A673 (cell line): Measurements from ENCODE around the gene CASKIN2. TPM values are rescaled to one million over a fixed set of nuclear protein-coding genes. Genes with fewer than 3 reads are reported as not detected.
"Not testable (repeated sequence)": the region's sequence is repeated elsewhere in the genome, so short reads cannot be mapped to it uniquely, and the experiment has no call there.

Experiments used
- BruUV-seq: library from RNA; stranded (reverse); fragments of 400-500 nt; replicated peaks from 2 replicates; lab custom pipeline; 2021; lab: Mats Ljungman, UMichigan
- CTCF ChIA-PET: fragments of 300-600 bp; sonication (Branson Sonifier 250); formaldehyde crosslinking; loops from one replicate; lab custom pipeline; 2022; ENCODE audit warnings: antibody characterized with exemption; lab: Charles Lee
- POLR2A ChIA-PET: fragments of 300-600 bp; sonication (Branson Sonifier 250); formaldehyde crosslinking; loops from one replicate; lab custom pipeline; 2022; ENCODE audit warnings: antibody characterized with exemption; ENCODE audit not compliant: low non-redundant PET; lab: Charles Lee
- DNase-seq: peaks from one replicate; pipeline ENCODE4 v3.0.0-alpha.2; 2015; ENCODE audit warnings: low spot score
- H3K27ac ChIP-seq: fragments of 200-600 bp; sonication (generic); 2 replicates; pipeline ENCODE4 v1.5.1; 2016; ENCODE audit warnings: mixed run types, low read depth, mild to moderate bottlenecking, mixed read lengths, antibody characterized with exemption, low read length; ENCODE audit not compliant: poor library complexity, severe bottlenecking
- H3K27me3 ChIP-seq: fragments of 200-600 bp; sonication (generic); replicated peaks from 2 replicates; pipeline ENCODE4 v1.6.1; 2017; ENCODE audit warnings: mixed run types, low read depth, mild to moderate bottlenecking, mixed read lengths, antibody characterized with exemption, low read length; ENCODE audit not compliant: insufficient read depth, poor library complexity
- H3K36me3 ChIP-seq: fragments of 200-600 bp; sonication (generic); 2 replicates; pipeline ENCODE4 v1.6.1; 2016; ENCODE audit warnings: mixed run types, mild to moderate bottlenecking, mixed read lengths, antibody characterized with exemption, low read length; ENCODE audit not compliant: insufficient read depth, poor library complexity, severe bottlenecking
- H3K4me1 ChIP-seq: fragments of 200-600 bp; sonication (generic); 2 replicates; pipeline ENCODE4 v1.6.1; 2017; ENCODE audit warnings: mixed run types, mild to moderate bottlenecking, mixed read lengths, antibody characterized with exemption, low read length; ENCODE audit not compliant: insufficient read depth, poor library complexity, severe bottlenecking
- H3K4me3 ChIP-seq: fragments of 200-600 bp; sonication (generic); 2 replicates; pipeline ENCODE4 v1.5.1; 2016; ENCODE audit warnings: low read depth, mixed run types, mild to moderate bottlenecking, mixed read lengths, low read length; ENCODE audit not compliant: poor library complexity, severe bottlenecking
- H3K9me3 ChIP-seq: fragments of 200-600 bp; sonication (generic); 2 replicates; pipeline ENCODE4 v1.6.1; 2016; ENCODE audit warnings: mixed run types, low read depth, mild to moderate bottlenecking, mixed read lengths, antibody characterized with exemption, low read length; ENCODE audit not compliant: poor library complexity, severe bottlenecking
- EZH2 ChIP-seq: fragments of 200-600 bp; sonication (generic); IDR thresholded peaks from 2 replicates; pipeline ENCODE4 v1.6.1; 2017; ENCODE audit warnings: borderline replicate concordance, low read depth, mild to moderate bottlenecking, mixed read lengths, antibody characterized with exemption, low read length; ENCODE audit not compliant: poor library complexity, severe bottlenecking
- intact Hi-C: fragments of 100-400 bp; cut with micrococcal nuclease; formaldehyde crosslinking; loops from one replicate; pipeline ENCODE4 v1.10.0; 2022; ENCODE audit not compliant: unreplicated experiment
- total RNA-seq: library from RNA; stranded (reverse); gene quantifications from 2 replicates; pipeline ENCODE4 v1.2.3, GENCODE V29; 2021
- TF ChIP-seq, protein P1 (sequence below): fragments of 300-800, 200-600 bp; sonication (generic); conservative IDR thresholded peaks from 2 replicates; pipeline ENCODE4 v1.5.1; 2017; ENCODE audit warnings: low read depth, mild to moderate bottlenecking, antibody characterized with exemption, low read length, moderate library complexity, mixed read lengths

The CASKIN2 gene
- total RNA-seq, 1 experiment from 2014 or later = 32.6 TPM

DNA sequence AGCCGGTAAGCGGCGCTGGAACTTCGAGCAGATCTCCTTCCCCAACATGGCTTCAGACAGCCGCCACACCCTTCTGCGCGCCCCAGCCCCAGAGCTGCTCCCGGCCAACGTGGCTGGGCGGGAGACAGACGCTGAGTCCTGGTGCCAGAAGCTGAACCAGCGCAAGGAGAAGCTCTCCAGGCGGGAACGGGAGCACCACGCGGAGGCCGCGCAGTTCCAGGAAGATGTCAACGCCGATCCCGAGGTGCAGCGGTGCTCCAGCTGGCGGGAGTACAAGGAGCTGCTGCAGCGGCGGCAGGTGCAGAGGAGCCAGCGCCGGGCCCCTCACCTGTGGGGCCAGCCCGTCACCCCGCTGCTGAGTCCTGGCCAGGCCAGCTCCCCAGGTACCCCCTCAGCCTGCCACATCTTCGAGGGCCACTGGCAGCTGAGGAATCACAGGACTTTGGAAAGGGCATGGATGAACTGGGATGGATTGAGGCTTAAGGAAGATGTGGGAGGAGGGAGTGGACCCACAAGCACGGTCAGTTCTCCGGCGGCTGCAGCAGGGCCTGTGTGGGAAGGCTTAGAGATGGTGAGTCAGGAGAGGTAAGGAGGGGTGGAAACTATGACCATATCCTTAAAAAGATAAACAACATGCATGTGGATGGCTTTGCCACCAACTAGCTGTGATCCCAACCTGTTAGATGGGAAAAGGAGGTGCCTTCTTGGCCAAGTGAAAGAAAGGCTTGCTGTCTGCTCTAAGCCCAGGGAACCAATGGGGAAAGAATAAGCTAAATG is 6.8 kb upstream of the CASKIN2 start:
- no peak overlapping the region for H3K4me3 ChIP-seq
- no TSS peak for BruUV-seq
- H3K36me3 ChIP-seq = peaks cover 11% of the 10 kb centered on the region
- DNase-seq = no peak
- no peaks in the 10 kb centered on the region for H3K27me3 ChIP-seq
- intact Hi-C loops = no loop called here
- TF ChIP-seq, protein P1, sequence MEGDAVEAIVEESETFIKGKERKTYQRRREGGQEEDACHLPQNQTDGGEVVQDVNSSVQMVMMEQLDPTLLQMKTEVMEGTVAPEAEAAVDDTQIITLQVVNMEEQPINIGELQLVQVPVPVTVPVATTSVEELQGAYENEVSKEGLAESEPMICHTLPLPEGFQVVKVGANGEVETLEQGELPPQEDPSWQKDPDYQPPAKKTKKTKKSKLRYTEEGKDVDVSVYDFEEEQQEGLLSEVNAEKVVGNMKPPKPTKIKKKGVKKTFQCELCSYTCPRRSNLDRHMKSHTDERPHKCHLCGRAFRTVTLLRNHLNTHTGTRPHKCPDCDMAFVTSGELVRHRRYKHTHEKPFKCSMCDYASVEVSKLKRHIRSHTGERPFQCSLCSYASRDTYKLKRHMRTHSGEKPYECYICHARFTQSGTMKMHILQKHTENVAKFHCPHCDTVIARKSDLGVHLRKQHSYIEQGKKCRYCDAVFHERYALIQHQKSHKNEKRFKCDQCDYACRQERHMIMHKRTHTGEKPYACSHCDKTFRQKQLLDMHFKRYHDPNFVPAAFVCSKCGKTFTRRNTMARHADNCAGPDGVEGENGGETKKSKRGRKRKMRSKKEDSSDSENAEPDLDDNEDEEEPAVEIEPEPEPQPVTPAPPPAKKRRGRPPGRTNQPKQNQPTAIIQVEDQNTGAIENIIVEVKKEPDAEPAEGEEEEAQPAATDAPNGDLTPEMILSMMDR = no peak
- no peak for TF ChIP-seq EZH2
- H3K9me3 ChIP-seq = no peaks in the 10 kb centered on the region
- ChIA-PET CTCF (no interaction called here), POLR2A (no interaction called here)
- H3K4me1 ChIP-seq = peaks cover 12% of the 10 kb centered on the region
- H3K27ac ChIP-seq = no peak overlapping the region

DNA sequence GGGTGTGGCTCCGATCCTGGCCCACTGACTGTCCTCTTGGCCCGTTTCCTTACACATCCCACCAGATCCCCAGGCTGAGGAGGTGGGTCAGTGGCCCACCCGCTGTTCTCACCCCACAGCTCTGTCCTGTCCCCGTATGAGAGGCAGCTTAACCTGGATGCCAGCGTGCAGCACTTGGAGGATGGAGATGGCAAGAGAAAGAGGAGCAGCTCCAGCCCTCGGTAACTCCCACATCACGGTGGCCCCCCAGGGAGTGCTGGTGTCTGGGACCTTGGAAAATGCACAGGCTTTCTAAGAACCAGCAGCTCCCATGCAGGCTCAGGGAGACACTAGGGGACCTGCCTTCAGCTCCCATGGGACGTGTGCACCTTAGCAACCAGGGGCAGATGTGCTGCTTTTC is 6.0 kb upstream of the CASKIN2 start:
- no peaks in the 10 kb centered on the region for H3K9me3 ChIP-seq
- BruUV-seq = no TSS peak
- no peak overlapping the region for H3K27ac ChIP-seq
- H3K36me3 ChIP-seq = peaks cover 11% of the 10 kb centered on the region
- intact Hi-C loops = no loop called here
- H3K4me3 ChIP-seq = no peak overlapping the region
- POLR2A ChIA-PET = no interaction called here
- CTCF ChIA-PET = no interaction called here
- no peak for DNase-seq
- H3K4me1 ChIP-seq = peaks cover 11% of the 10 kb centered on the region
- TF ChIP-seq, protein P1 = no peak
- no peak for TF ChIP-seq EZH2
- no peaks in the 10 kb centered on the region for H3K27me3 ChIP-seq

DNA sequence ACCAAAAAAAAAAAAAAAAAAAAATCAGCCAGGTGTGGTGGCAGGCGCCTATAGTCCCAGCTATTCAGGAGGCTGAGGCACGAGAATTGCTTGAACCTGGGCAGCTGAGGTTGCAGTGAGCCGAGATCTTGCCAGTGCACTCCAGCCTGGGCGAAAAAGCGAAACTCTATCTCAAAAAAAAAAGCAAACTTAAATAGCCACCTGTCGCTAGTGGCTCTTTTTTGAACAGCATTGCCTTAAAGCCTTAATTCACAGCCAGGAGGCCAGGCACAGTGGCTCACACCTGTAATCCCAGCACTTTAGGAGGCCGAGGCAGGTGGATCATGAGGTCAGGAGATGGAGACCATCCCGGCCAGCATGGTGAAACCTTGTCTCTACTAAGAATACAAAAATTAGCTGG is 5.1 kb upstream of the CASKIN2 start:
- intact Hi-C loops, H3K4me3 ChIP-seq, H3K9me3 ChIP-seq, H3K27ac ChIP-seq, DNase-seq, BruUV-seq, H3K4me1 ChIP-seq, CTCF ChIA-PET, H3K27me3 ChIP-seq: not testable (repeated sequence)
- H3K36me3 ChIP-seq = peaks cover 11% of the 10 kb centered on the region
- POLR2A ChIA-PET = interaction anchor here (0.7 kb wide), 1 partner anchor 35 kb away, joined by 4 read pairs; no protein-coding TSS in a partner anchor
